Cerebellar cortex (tissue), 1 donor: ENCODE measurements around the gene FBXO28.

Experiments used
- DNase-seq: peaks from one replicate; pipeline ENCODE4 v3.0.0-alpha.2; 2015; ENCODE audit warnings: low spot score

Gene FBXO28

GRCh38 chr1:224157316-224157715 is 43.4 kb downstream of the FBXO28 start:
- DNase-seq: no peak

GRCh38 chr1:224159541-224159940 is 45.6 kb downstream of the FBXO28 start:
- DNase-seq: no peak

- DNase-seq: no peak
Observed at GRCh38 chr1:224160171-224160682, 46.3 kb downstream of the FBXO28 start.

- no peak for DNase-seq
Observed at GRCh38 chr1:224162768-224163167, 48.9 kb downstream of the FBXO28 start.

GRCh38 chr1:224163311-224163710 is 49.4 kb downstream of the FBXO28 start:
- DNase-seq: no peak

GRCh38 chr1:224168859-224169380 is 55.0 kb downstream of the FBXO28 start:
- no peak for DNase-seq

- no peak for DNase-seq
Observed at GRCh38 chr1:224169718-224170270, 55.9 kb downstream of the FBXO28 start.

GRCh38 chr1:224170343-224170742 is 56.4 kb downstream of the FBXO28 start:
- no peak for DNase-seq

GRCh38 chr1:224170748-224171478 is 57.0 kb downstream of the FBXO28 start:
- DNase-seq: peak; percentile 56

GRCh38 chr1:224172229-224172628 is 58.3 kb downstream of the FBXO28 start:
- DNase-seq: no peak

- no peak for DNase-seq
Observed at GRCh38 chr1:224173523-224173922, 59.6 kb downstream of the FBXO28 start.

- no peak for DNase-seq
Observed at GRCh38 chr1:224175617-224176016, 61.7 kb downstream of the FBXO28 start.

GRCh38 chr1:224177356-224177999 is 63.6 kb downstream of the FBXO28 start:
- no peak for DNase-seq

- DNase-seq: no peak
Observed at GRCh38 chr1:224178894-224179293, 65.0 kb downstream of the FBXO28 start.

GRCh38 chr1:224180783-224181452 is 67.0 kb downstream of the FBXO28 start:
- no peak for DNase-seq

- DNase-seq: no peak
Observed at GRCh38 chr1:224181453-224181810, 67.5 kb downstream of the FBXO28 start.

GRCh38 chr1:224182057-224182865 is 68.3 kb downstream of the FBXO28 start:
- peak; percentile 49 for DNase-seq

GRCh38 chr1:224182866-224183590 is 69.1 kb downstream of the FBXO28 start, which contains the start of gene DEGS1:
DEGS1 (plus strand) TSS chr1:224183240; CDS start chr1:224183337, 97 bp downstream.
- DNase-seq: peak; percentile 87

GRCh38 chr1:224183591-224184312 is 69.8 kb downstream of the FBXO28 start:
- no peak for DNase-seq

- DNase-seq: no peak
Observed at GRCh38 chr1:224185208-224185607, 71.3 kb downstream of the FBXO28 start.
